SK-N-SH treated with all-trans-retinoic acid at 6 μM for 48 hours (cell line): ENCODE data around the gene NFATC2IP.

Experiments used
- ARNTL ChIP-seq: fragments of 450-650 bp; formaldehyde crosslinking; IDR thresholded peaks from 2 replicates; pipeline ENCODE4 v1.5.0; 2020; ENCODE audit warnings: low read depth, mild to moderate bottlenecking, moderate library complexity, borderline replicate concordance
- CREB5 ChIP-seq: fragments of 250-450 bp; sonication (Bioruptor Pico); IDR thresholded peaks from 2 replicates; pipeline ENCODE4 v1.5.1; 2020; ENCODE audit warnings: low read depth, mild to moderate bottlenecking, moderate library complexity
- GLIS3 ChIP-seq: fragments of 250-450 bp; sonication (Bioruptor Pico); IDR thresholded peaks from 2 replicates; pipeline ENCODE4 v1.5.0; 2020; ENCODE audit warnings: mild to moderate bottlenecking, moderate library complexity
- ISL1 ChIP-seq: fragments of 250-450 bp; sonication (Bioruptor Pico); IDR thresholded peaks from 2 replicates; pipeline ENCODE4 v2.1.2; 2022; ENCODE audit warnings: mild to moderate bottlenecking, moderate library complexity
- OSR1 ChIP-seq: fragments of 250-450 bp; sonication (Bioruptor Pico); IDR thresholded peaks from 2 replicates; pipeline ENCODE4 v1.8.0; 2022; ENCODE audit warnings: moderate library complexity, mild to moderate bottlenecking, inconsistent platforms
- PATZ1 ChIP-seq: fragments of 250-450 bp; sonication (Bioruptor Pico); IDR thresholded peaks from 2 replicates; pipeline ENCODE4 v1.8.0; 2020; ENCODE audit warnings: mild to moderate bottlenecking, moderate library complexity, borderline replicate concordance
- POU6F1 ChIP-seq: fragments of 250-450 bp; sonication (Bioruptor Pico); IDR thresholded peaks from 2 replicates; pipeline ENCODE4 v1.8.0; 2021; ENCODE audit warnings: low read depth, mild to moderate bottlenecking, moderate library complexity, borderline replicate concordance
- RARB ChIP-seq: fragments of 250-450 bp; sonication (Bioruptor Pico); IDR thresholded peaks from 2 replicates; pipeline ENCODE4 v1.8.0; 2021; ENCODE audit warnings: mild to moderate bottlenecking, moderate library complexity
- TCF4 ChIP-seq: fragments of 250-450 bp; sonication (Bioruptor Pico); IDR thresholded peaks from 2 replicates; pipeline ENCODE4 v1.8.0; 2021; ENCODE audit warnings: mild to moderate bottlenecking, moderate library complexity, borderline replicate concordance
- TOX ChIP-seq: fragments of 250-450 bp; sonication (Bioruptor Pico); IDR thresholded peaks from 2 replicates; pipeline ENCODE4 v1.8.0; 2021; ENCODE audit warnings: mild to moderate bottlenecking, moderate library complexity, borderline replicate concordance
- ZFP3 ChIP-seq: fragments of 250-450 bp; sonication (Bioruptor Pico); IDR thresholded peaks from 2 replicates; pipeline ENCODE4 v1.5.0; 2020; ENCODE audit warnings: mild to moderate bottlenecking, moderate library complexity
- ZFP30 ChIP-seq: fragments of 450-650 bp; formaldehyde crosslinking; IDR thresholded peaks from 2 replicates; pipeline ENCODE4 v1.5.0; 2022; ENCODE audit warnings: mild to moderate bottlenecking, moderate library complexity
- ZNF565 ChIP-seq: fragments of 450-650 bp; formaldehyde crosslinking; conservative IDR thresholded peaks from 2 replicates; pipeline ENCODE4 v1.5.0; 2020; ENCODE audit warnings: low read depth, mild to moderate bottlenecking, moderate library complexity
- ZNF8 ChIP-seq: fragments of 450-650 bp; formaldehyde crosslinking; IDR thresholded peaks from 2 replicates; pipeline ENCODE4 v1.5.0; 2020; ENCODE audit warnings: mild to moderate bottlenecking, moderate library complexity

- no peak for TF ChIP-seq PATZ1 (CRISPR knock-in tag)
- no peak for TF ChIP-seq ARNTL
- TF ChIP-seq ZNF8 (CRISPR knock-in tag), result no peak
- no peak for TF ChIP-seq RARB (CRISPR knock-in tag)
- TF ChIP-seq ISL1 (CRISPR knock-in tag), result no peak
- TF ChIP-seq CREB5, result no peak
- TF ChIP-seq TCF4 (CRISPR knock-in tag), result no peak
- TF ChIP-seq ZFP3 (CRISPR knock-in tag), result no peak
- TF ChIP-seq TOX (CRISPR knock-in tag), result no peak
- TF ChIP-seq ZNF565, result no peak
- no peak for TF ChIP-seq GLIS3
- no peak for TF ChIP-seq POU6F1
- no peak for TF ChIP-seq OSR1
- TF ChIP-seq ZFP30, result no peak
Observed at GRCh38 chr16:28927815-28928214, 22.9 kb upstream of the NFATC2IP start.
